ENCODE measurements around the gene RPS15.

Gene RPS15

GRCh38 chr19:1430246-1430645, 8.0 kb upstream of the RPS15 start:
- no peak for DNase-seq (ENCODE audit: low read depth in 1 of 2, low spot score in 1 of 2)
- TF ChIP-seq CTCF (IDR thresholded peaks at IDR 0.05; ENCODE audit: insufficient read depth, low read length): no peak
- no peak for TF ChIP-seq GABPA (IDR thresholded peaks at IDR 0.05; ENCODE audit: low read depth)
- no peak for TF ChIP-seq REST (IDR thresholded peaks at IDR 0.05; ENCODE audit: insufficient replicate concordance, low read depth)
- no peak for TF ChIP-seq POLR2AphosphoS5 (IDR thresholded peaks at IDR 0.05; ENCODE audit: low read depth)
- no peak for TF ChIP-seq SPI1 (IDR thresholded peaks at IDR 0.05; ENCODE audit: borderline replicate concordance, low read depth)
- Histone ChIP-seq H3K27ac (replicated peaks) (no peak overlapping the region), H3K4me3 (replicated peaks; ENCODE audit: insufficient read depth, low read length) (no peak overlapping the region), H3K27me3 (ENCODE audit: insufficient read depth, poor library complexity, severe bottlenecking) (no peaks in the 10 kb centered on the region)

GRCh38 chr19:1431759-1432506, 6.3 kb upstream of the RPS15 start:
- H3K4me3 ChIP-seq (replicated peaks; ENCODE audit: insufficient read depth, low read length): no peak overlapping the region

GRCh38 chr19:1432507-1432887, 5.7 kb upstream of the RPS15 start:
- no peak for TF ChIP-seq CTCF (IDR thresholded peaks at IDR 0.05; ENCODE audit: insufficient read depth, low read length)
- TF ChIP-seq GABPA (IDR thresholded peaks at IDR 0.05; ENCODE audit: low read depth): no peak
- TF ChIP-seq REST (IDR thresholded peaks at IDR 0.05; ENCODE audit: insufficient replicate concordance, low read depth): no peak
- TF ChIP-seq SPI1 (IDR thresholded peaks at IDR 0.05; ENCODE audit: borderline replicate concordance, low read depth): no peak
- TF ChIP-seq POLR2AphosphoS5 (IDR thresholded peaks at IDR 0.05; ENCODE audit: low read depth): no peak
- H3K27me3 ChIP-seq (ENCODE audit: insufficient read depth, poor library complexity, severe bottlenecking): no peaks in the 10 kb centered on the region
- no peak overlapping the region for H3K4me3 ChIP-seq (replicated peaks; ENCODE audit: insufficient read depth, low read length)
- DNase-seq (ENCODE audit: low read depth in 1 of 2, low spot score in 1 of 2): no peak
- no peak overlapping the region for H3K27ac ChIP-seq (replicated peaks)

More at GRCh38 chr19:1431759-1432506, 6.3 kb upstream of the RPS15 start:
- H3K27me3 ChIP-seq (ENCODE audit: insufficient read depth, poor library complexity, severe bottlenecking): no peaks in the 10 kb centered on the region
- DNase-seq (ENCODE audit: low read depth in 1 of 2, low spot score in 1 of 2): no peak
- TF ChIP-seq GABPA (IDR thresholded peaks at IDR 0.05; ENCODE audit: low read depth): no peak
- TF ChIP-seq POLR2AphosphoS5 (IDR thresholded peaks at IDR 0.05; ENCODE audit: low read depth): peak; percentile 39; the same call in 1 of the 2 replicates
- TF ChIP-seq REST (IDR thresholded peaks at IDR 0.05; ENCODE audit: insufficient replicate concordance, low read depth): no peak
- no peak overlapping the region for H3K27ac ChIP-seq (replicated peaks)

Data from HL-60 (cell line).